ENCODE results near the gene IL27RA. TPM values are rescaled to one million over a fixed set of nuclear protein-coding genes. Genes with fewer than 3 reads are reported as not detected.
A peak's percentile ranks its signal among the peaks of the same experiment; 100 is the strongest.
"Not testable (repeated sequence)": the region's sequence is repeated elsewhere in the genome, so short reads cannot be mapped to it uniquely, and the experiment has no call there.

The IL27RA gene
- total RNA-seq, 1 donor from 2014 or later: 2.8 TPM

DNA sequence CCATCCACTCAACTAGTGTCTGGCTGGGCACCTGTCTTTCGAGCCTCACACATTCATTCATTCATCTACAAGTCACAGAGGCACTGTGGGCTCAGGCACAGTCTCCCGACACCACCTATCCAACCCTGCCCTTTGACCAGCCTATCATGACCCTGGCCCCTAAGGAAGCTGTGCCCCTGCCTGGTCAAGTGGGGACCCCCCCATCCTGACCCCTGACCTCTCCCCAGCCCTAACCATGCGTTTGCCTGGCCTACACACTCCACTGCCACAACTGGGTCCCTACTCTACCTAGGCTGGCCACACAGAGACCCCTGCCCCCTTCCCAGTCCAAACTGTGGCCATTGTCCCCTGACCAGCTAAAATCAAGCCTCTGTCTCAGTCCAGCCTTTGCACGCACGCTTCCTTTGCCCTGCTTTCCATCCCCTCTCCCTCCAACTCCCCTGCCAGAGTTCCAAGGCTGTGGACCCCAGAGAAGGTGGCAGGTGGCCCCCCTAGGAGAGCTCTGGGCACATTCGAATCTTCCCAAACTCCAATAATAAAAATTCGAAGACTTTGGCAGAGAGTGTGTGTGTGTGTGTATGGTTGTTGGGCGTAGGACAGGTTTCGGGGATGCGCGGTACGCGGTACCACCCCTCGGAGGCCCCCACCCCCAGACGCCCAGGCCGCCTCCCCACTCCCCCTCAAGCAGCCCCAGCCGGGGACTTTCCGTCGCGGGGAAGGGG, 404 bp upstream of the IL27RA start:
- no peaks in the 10 kb centered on the region for H3K4me1 Mint-ChIP-seq (ENCODE audit: unreplicated experiment)
- TF ChIP-seq, protein P1, sequence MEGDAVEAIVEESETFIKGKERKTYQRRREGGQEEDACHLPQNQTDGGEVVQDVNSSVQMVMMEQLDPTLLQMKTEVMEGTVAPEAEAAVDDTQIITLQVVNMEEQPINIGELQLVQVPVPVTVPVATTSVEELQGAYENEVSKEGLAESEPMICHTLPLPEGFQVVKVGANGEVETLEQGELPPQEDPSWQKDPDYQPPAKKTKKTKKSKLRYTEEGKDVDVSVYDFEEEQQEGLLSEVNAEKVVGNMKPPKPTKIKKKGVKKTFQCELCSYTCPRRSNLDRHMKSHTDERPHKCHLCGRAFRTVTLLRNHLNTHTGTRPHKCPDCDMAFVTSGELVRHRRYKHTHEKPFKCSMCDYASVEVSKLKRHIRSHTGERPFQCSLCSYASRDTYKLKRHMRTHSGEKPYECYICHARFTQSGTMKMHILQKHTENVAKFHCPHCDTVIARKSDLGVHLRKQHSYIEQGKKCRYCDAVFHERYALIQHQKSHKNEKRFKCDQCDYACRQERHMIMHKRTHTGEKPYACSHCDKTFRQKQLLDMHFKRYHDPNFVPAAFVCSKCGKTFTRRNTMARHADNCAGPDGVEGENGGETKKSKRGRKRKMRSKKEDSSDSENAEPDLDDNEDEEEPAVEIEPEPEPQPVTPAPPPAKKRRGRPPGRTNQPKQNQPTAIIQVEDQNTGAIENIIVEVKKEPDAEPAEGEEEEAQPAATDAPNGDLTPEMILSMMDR (conservative IDR thresholded peaks at IDR 0.05): no peak
- H3K9me3 Mint-ChIP-seq: no peaks in the 10 kb centered on the region
- peak overlapping the region; percentile 21 for H3K27ac Mint-ChIP-seq
- DNase-seq (ENCODE audit: extremely low spot score, unreplicated experiment): no peak
- H3K4me3 Mint-ChIP-seq: peak overlapping the region; percentile 81
- peaks cover 23% of the 10 kb centered on the region for H3K27me3 Mint-ChIP-seq
- no peaks in the 10 kb centered on the region for H3K36me3 Mint-ChIP-seq

DNA sequence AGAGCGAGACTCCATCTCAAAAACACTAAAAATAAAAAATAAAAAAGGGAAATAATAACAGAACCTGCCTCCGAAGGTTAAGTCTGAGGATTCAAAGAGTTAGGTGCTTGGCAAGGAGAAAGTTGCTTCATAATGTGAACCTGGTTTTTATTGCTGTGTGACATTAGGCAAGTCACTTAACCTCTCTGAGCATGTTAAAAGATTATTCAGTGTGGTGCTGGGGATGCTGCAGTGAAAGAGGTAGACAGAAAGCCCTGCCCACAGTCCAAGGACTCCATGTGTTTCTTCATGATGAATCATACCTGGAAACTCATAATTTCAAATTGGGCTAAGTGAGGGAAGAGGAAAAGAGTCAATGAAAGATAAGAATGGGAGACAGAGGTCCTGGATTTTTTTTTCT, 2.4 kb downstream of the IL27RA start:
- no peaks in the 10 kb centered on the region for H3K9me3 Mint-ChIP-seq
- DNase-seq (ENCODE audit: extremely low spot score, unreplicated experiment): no peak
- no peak overlapping the region for H3K27ac Mint-ChIP-seq
- H3K4me1 Mint-ChIP-seq (ENCODE audit: unreplicated experiment): no peaks in the 10 kb centered on the region
- no peaks in the 10 kb centered on the region for H3K36me3 Mint-ChIP-seq
- peaks cover 12% of the 10 kb centered on the region for H3K27me3 Mint-ChIP-seq
- TF ChIP-seq, protein P1 (conservative IDR thresholded peaks at IDR 0.05): no peak
- H3K4me3 Mint-ChIP-seq: no peak overlapping the region

DNA sequence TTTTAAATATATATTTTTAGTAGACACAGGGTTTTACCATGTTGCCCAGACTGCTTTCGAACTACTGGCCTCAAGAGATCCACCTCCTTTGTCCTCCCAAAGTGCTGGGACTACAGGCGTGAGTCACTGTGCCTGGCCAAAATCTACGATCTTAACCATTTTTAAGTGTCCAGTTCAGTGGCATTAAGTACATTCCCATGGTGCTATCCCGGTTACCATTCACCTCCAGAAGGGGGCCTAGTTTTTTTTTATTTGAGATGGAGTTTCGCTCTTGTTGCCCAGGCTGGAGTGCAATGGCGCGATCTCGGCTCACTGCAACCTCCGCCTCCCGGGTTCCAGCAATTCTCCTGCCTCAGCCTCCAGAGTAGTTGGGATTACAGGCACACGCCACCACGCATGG, 3.6 kb downstream of the IL27RA start:
- H3K9me3 Mint-ChIP-seq; H3K4me1 Mint-ChIP-seq (ENCODE audit: unreplicated experiment); H3K36me3 Mint-ChIP-seq; H3K27ac Mint-ChIP-seq; H3K27me3 Mint-ChIP-seq; DNase-seq (ENCODE audit: extremely low spot score, unreplicated experiment); H3K4me3 Mint-ChIP-seq: not testable (repeated sequence)
- TF ChIP-seq, protein P1 (conservative IDR thresholded peaks at IDR 0.05): peak; percentile 41

DNA sequence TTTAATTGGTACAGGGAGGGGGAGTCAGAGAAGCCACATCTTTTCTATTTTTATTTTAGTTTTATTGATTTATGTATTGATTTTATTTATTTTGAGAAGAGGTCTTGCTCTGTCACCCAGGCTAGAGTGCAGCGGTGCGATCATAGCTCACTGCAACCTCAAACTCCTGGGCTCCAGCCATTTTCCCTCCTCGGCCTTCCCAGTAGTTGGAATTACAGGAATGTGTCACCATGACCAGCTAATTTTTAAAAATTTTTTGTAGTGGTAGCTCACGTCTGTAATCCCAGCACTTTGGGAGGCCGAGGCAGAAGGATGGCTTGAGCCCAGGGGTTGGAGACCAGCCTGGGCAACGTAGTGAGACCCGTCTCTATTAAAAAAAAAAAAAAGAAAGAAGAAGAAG, 4.1 kb downstream of the IL27RA start:
- Mint-ChIP-seq H3K27ac (no peak overlapping the region), H3K27me3 (peaks cover 10% of the 10 kb centered on the region)
- TF ChIP-seq, protein P1 (conservative IDR thresholded peaks at IDR 0.05): no peak

GRCh38 chr19:14039181-14039580, 7.6 kb downstream of the IL27RA start:
- TF ChIP-seq, protein P1 (conservative IDR thresholded peaks at IDR 0.05): no peak
- Mint-ChIP-seq H3K36me3 (no peaks in the 10 kb centered on the region), H3K27ac (no peak overlapping the region), H3K9me3 (no peaks in the 10 kb centered on the region), H3K4me1 (ENCODE audit: unreplicated experiment) (no peaks in the 10 kb centered on the region), H3K27me3 (no peaks in the 10 kb centered on the region), H3K4me3 (no peak overlapping the region)
- no peak for DNase-seq (ENCODE audit: extremely low spot score, unreplicated experiment)

More for the DNA sequence above, 4.1 kb downstream of the IL27RA start:
- no peak overlapping the region for H3K4me3 Mint-ChIP-seq
- H3K9me3 Mint-ChIP-seq: no peaks in the 10 kb centered on the region
- no peak for DNase-seq (ENCODE audit: extremely low spot score, unreplicated experiment)
- no peaks in the 10 kb centered on the region for H3K4me1 Mint-ChIP-seq (ENCODE audit: unreplicated experiment)
- H3K36me3 Mint-ChIP-seq: no peaks in the 10 kb centered on the region
